Measurements from ENCODE around the gene MYADML2. TPM values are rescaled to one million over a fixed set of nuclear protein-coding genes. Genes with fewer than 3 reads are reported as not detected.

The MYADML2 gene
- total and polyA plus RNA-seq, 7 experiments from 2014 or later, result not detected

GRCh38 chr17:81962499-81963441 lies 15.7 kb upstream of the MYADML2 start:
- ChIA-PET CTCF (interaction anchor here (1.1 to 5.7 kb wide), 2 partner anchors 12 to 58 kb away, joined by 3 to 122 read pairs; partner anchors contain the start of genes CENPX and LRRC45), POLR2A (interaction anchor here (0.9 to 4.4 kb wide), 3 partner anchors 14 to 63 kb away, joined by 3 to 29 read pairs (median 4); partner anchors contain the start of genes CENPX and LRRC45)
- H3K27ac ChIP-seq (ENCODE audit: low read depth, low read length), result no peak overlapping the region
- ATAC-seq, result no peak
- no peaks in the 10 kb centered on the region for H3K36me3 ChIP-seq (ENCODE audit: control insufficient read depth in 2 of 3, insufficient read depth in 3 of 3, low read length in 3 of 3)
- H3K4me3 ChIP-seq (ENCODE audit: low read length), result no peak overlapping the region
- peaks cover 0 to 24% (median 5%) of the 10 kb centered on the region in 7 donors for H3K4me1 Mint-ChIP-seq
- H3K27me3 Mint-ChIP-seq, result peaks cover 0 to 44% (median 12%) of the 10 kb centered on the region in 5 donors
- H3K36me3 Mint-ChIP-seq, result no peaks in the 10 kb centered on the region
- no peak for DNase-seq
- intact Hi-C loops (cut with micrococcal nuclease), result no loop called here
- H3K27ac Mint-ChIP-seq, result peak overlapping the region in 1 of 9 donors; percentile 28
- H3K9me3 Mint-ChIP-seq, result no peaks in the 10 kb centered on the region
- peaks cover 8% of the 10 kb centered on the region in 2 donors for H3K27me3 ChIP-seq (ENCODE audit: control insufficient read depth in 2 of 2, insufficient read depth in 2 of 2, low read length in 2 of 2)
- peak overlapping the region in 8 of 10 donors; percentile 36 to 72 (median 58) for H3K4me3 Mint-ChIP-seq
- peaks cover 10 to 16% of the 10 kb centered on the region in 2 donors for H3K4me1 ChIP-seq (ENCODE audit: control insufficient read depth in 2 of 2, insufficient read depth in 2 of 2, low read length in 2 of 2)
- H3K9me3 ChIP-seq (ENCODE audit: control insufficient read depth in 2 of 3, low read length in 3 of 3), result no peaks in the 10 kb centered on the region

- Mint-ChIP-seq H3K4me3 (peak overlapping the region in 8 of 10 donors; percentile 36 to 72 (median 58)), H3K27ac (peak overlapping the region in 1 of 9 donors; percentile 28), H3K36me3 (no peaks in the 10 kb centered on the region), H3K4me1 (peaks cover 0 to 24% (median 5%) of the 10 kb centered on the region in 7 donors), H3K9me3 (no peaks in the 10 kb centered on the region), H3K27me3 (peaks cover 0 to 48% (median 12%) of the 10 kb centered on the region in 5 donors)
- no peak overlapping the region for H3K27ac ChIP-seq (ENCODE audit: low read depth, low read length)
- H3K36me3 ChIP-seq (ENCODE audit: control insufficient read depth in 2 of 3, insufficient read depth in 3 of 3, low read length in 3 of 3), result no peaks in the 10 kb centered on the region
- no peaks in the 10 kb centered on the region for H3K9me3 ChIP-seq (ENCODE audit: control insufficient read depth in 2 of 3, low read length in 3 of 3)
- intact Hi-C loops (cut with micrococcal nuclease), result loop anchor here in 1 of 2 donors (2.0 kb wide), 1 partner anchor 15 kb away; the partner anchor contains the start of gene ASPSCR1
- peaks cover 3 to 10% of the 10 kb centered on the region in 2 donors for H3K4me1 ChIP-seq (ENCODE audit: control insufficient read depth in 2 of 2, insufficient read depth in 2 of 2, low read length in 2 of 2)
- DNase-seq, result no peak
- ATAC-seq, result no peak
- CTCF ChIA-PET, result interaction anchor here (1.1 to 5.7 kb wide), 2 partner anchors 13 to 59 kb away, joined by 3 to 122 read pairs; partner anchors contain the start of genes CENPX and LRRC45
- peaks cover 8% of the 10 kb centered on the region in 2 donors for H3K27me3 ChIP-seq (ENCODE audit: control insufficient read depth in 2 of 2, insufficient read depth in 2 of 2, low read length in 2 of 2)
- no peak overlapping the region for H3K4me3 ChIP-seq (ENCODE audit: low read length)
- POLR2A ChIA-PET, result interaction anchor here (1.4 to 4.4 kb wide), 3 partner anchors 15 to 60 kb away, joined by 4 to 29 read pairs (median 7); partner anchors contain the start of genes CENPX and LRRC45
Observed at GRCh38 chr17:81961521-81962498, 14.8 kb upstream of the MYADML2 start.

GRCh38 chr17:81961087-81961511 lies 14.1 kb upstream of the MYADML2 start, which contains the start of gene NOTUM:
TSS of gene NOTUM (minus strand) at chr17:81961187. CDS start at chr17:81960909, 278 bp downstream.
- H3K36me3 Mint-ChIP-seq, result no peaks in the 10 kb centered on the region
- H3K4me1 ChIP-seq (ENCODE audit: control insufficient read depth in 2 of 2, insufficient read depth in 2 of 2, low read length in 2 of 2), result peaks cover 0 to 10% of the 10 kb centered on the region in 2 donors
- H3K4me1 Mint-ChIP-seq, result peaks cover 0 to 19% (median 4%) of the 10 kb centered on the region in 7 donors
- H3K27ac ChIP-seq (ENCODE audit: low read depth, low read length), result no peak within 1 kb of the TSS
- ChIA-PET CTCF (interaction anchor here (0.6 to 5.7 kb wide), 3 partner anchors 60 to 534 kb away, joined by 3 to 122 read pairs (median 5); partner anchors contain the start of genes CENPX and LRRC45), POLR2A (interaction anchor here (1.7 to 4.4 kb wide), 3 partner anchors 15 to 69 kb away, joined by 7 to 29 read pairs (median 7); partner anchors contain the start of genes CENPX and LRRC45)
- peaks cover 0 to 48% (median 12%) of the 10 kb centered on the region in 5 donors for H3K27me3 Mint-ChIP-seq
- H3K4me3 ChIP-seq (ENCODE audit: low read length), result no peak within 1 kb of the TSS
- no peaks in the 10 kb centered on the region for H3K36me3 ChIP-seq (ENCODE audit: control insufficient read depth in 2 of 3, insufficient read depth in 3 of 3, low read length in 3 of 3)
- intact Hi-C loops (cut with micrococcal nuclease), result loop anchor here in 1 of 2 donors (2.0 kb wide), 1 partner anchor 16 kb away; the partner anchor contains the start of gene ASPSCR1
- DNase-seq, result no peak
- ATAC-seq, result no peak
- peak within 1 kb of the TSS in 4 of 10 donors; percentile 37 to 82 (median 66) for H3K4me3 Mint-ChIP-seq
- no peaks in the 10 kb centered on the region for H3K9me3 Mint-ChIP-seq
- H3K27ac Mint-ChIP-seq, result no peak within 1 kb of the TSS
- no peaks in the 10 kb centered on the region for H3K9me3 ChIP-seq (ENCODE audit: control insufficient read depth in 2 of 3, low read length in 3 of 3)
- peaks cover 8% of the 10 kb centered on the region in 2 donors for H3K27me3 ChIP-seq (ENCODE audit: control insufficient read depth in 2 of 2, insufficient read depth in 2 of 2, low read length in 2 of 2)

GRCh38 chr17:81960130-81960958 lies 13.3 kb upstream of the MYADML2 start:
- POLR2A ChIA-PET, result interaction anchor here (0.8 to 4.4 kb wide), 6 partner anchors 16 to 489 kb away, joined by 3 to 29 read pairs (median 6); partner anchors contain the start of genes ANAPC11, CENPX, DCXR and LRRC45
- Histone ChIP-seq H3K27me3 (ENCODE audit: control insufficient read depth in 2 of 2, insufficient read depth in 2 of 2, low read length in 2 of 2) (peaks cover 8% of the 10 kb centered on the region in 2 donors), H3K36me3 (ENCODE audit: control insufficient read depth in 2 of 3, insufficient read depth in 3 of 3, low read length in 3 of 3) (no peaks in the 10 kb centered on the region), H3K9me3 (ENCODE audit: control insufficient read depth in 2 of 3, low read length in 3 of 3) (no peaks in the 10 kb centered on the region), H3K27ac (ENCODE audit: low read depth, low read length) (no peak overlapping the region), H3K4me3 (ENCODE audit: low read length) (no peak overlapping the region), H3K4me1 (ENCODE audit: control insufficient read depth in 2 of 2, insufficient read depth in 2 of 2, low read length in 2 of 2) (peaks cover 0 to 10% of the 10 kb centered on the region in 2 donors)
- no peak for ATAC-seq
- Mint-ChIP-seq H3K27ac (no peak overlapping the region), H3K4me3 (peak overlapping the region in 4 of 10 donors; percentile 37 to 82 (median 56)), H3K27me3 (peaks cover 0 to 48% (median 12%) of the 10 kb centered on the region in 5 donors), H3K9me3 (no peaks in the 10 kb centered on the region), H3K36me3 (no peaks in the 10 kb centered on the region), H3K4me1 (peaks cover 0 to 12% (median 4%) of the 10 kb centered on the region in 7 donors)
- intact Hi-C loops (cut with micrococcal nuclease), result loop anchor here in 1 of 2 donors (2.0 kb wide), 1 partner anchor 16 kb away; the partner anchor contains the start of gene ASPSCR1
- CTCF ChIA-PET, result interaction anchor here (0.6 to 5.7 kb wide), 16 partner anchors 11 to 535 kb away, joined by 3 to 122 read pairs (median 6); partner anchors contain the start of genes CENPX, DCXR and LRRC45
- peak in 1 of 9 donors; percentile 29 for DNase-seq
